ENCODE results near the gene PRDM15.

Gene PRDM15

GRCh38 chr21:41809891-41810596, 69.1 kb downstream of the PRDM15 start:
- Histone ChIP-seq H3K4me2 (ENCODE audit: low read length) (no peak overlapping the region), H4K20me1 (ENCODE audit: insufficient read depth, low read length) (no peaks in the 10 kb centered on the region), H3K36me3 (replicated peaks; ENCODE audit: low read depth, low read length) (peaks cover 3% of the 10 kb centered on the region), H3K4me1 (ENCODE audit: low read length) (no peaks in the 10 kb centered on the region), H2AFZ (ENCODE audit: low read depth, low read length) (no peak overlapping the region), H3K9ac (ENCODE audit: low read length) (no peak overlapping the region), H3K27ac (ENCODE audit: low read length) (no peak overlapping the region), H3K9me3 (ENCODE audit: insufficient read depth, low read length) (no peaks in the 10 kb centered on the region), H3K27me3 (ENCODE audit: low read depth, low read length) (no peaks in the 10 kb centered on the region), H3K79me2 (ENCODE audit: low read length) (no peaks in the 10 kb centered on the region), H3K4me3 (ENCODE audit: low read length) (no peak overlapping the region)
- TF ChIP-seq CTCF (IDR thresholded peaks at IDR 0.05; ENCODE audit: low read depth, low read length) (no peak), EZH2phosphoT487 (IDR thresholded peaks at IDR 0.05; ENCODE audit: low read depth) (no peak)

- no peak overlapping the region for H3K9ac ChIP-seq (ENCODE audit: low read length)
- H3K27ac ChIP-seq (ENCODE audit: low read length): no peak overlapping the region
- no peaks in the 10 kb centered on the region for H3K79me2 ChIP-seq (ENCODE audit: low read length)
- H2AFZ ChIP-seq (ENCODE audit: low read depth, low read length): no peak overlapping the region
- no peak for TF ChIP-seq EZH2phosphoT487 (IDR thresholded peaks at IDR 0.05; ENCODE audit: low read depth)
- no peak for TF ChIP-seq CTCF (IDR thresholded peaks at IDR 0.05; ENCODE audit: low read depth, low read length)
- no peaks in the 10 kb centered on the region for H3K9me3 ChIP-seq (ENCODE audit: insufficient read depth, low read length)
- no peak overlapping the region for H3K4me3 ChIP-seq (ENCODE audit: low read length)
- peaks cover 3% of the 10 kb centered on the region for H3K36me3 ChIP-seq (replicated peaks; ENCODE audit: low read depth, low read length)
- no peaks in the 10 kb centered on the region for H3K27me3 ChIP-seq (ENCODE audit: low read depth, low read length)
- H3K4me2 ChIP-seq (ENCODE audit: low read length): no peak overlapping the region
- H3K4me1 ChIP-seq (ENCODE audit: low read length): no peaks in the 10 kb centered on the region
- H4K20me1 ChIP-seq (ENCODE audit: insufficient read depth, low read length): no peaks in the 10 kb centered on the region
Measured at GRCh38 chr21:41808846-41809245, 70.3 kb downstream of the PRDM15 start.

GRCh38 chr21:41808094-41808493, 71.0 kb downstream of the PRDM15 start:
- no peak overlapping the region for H3K27ac ChIP-seq (ENCODE audit: low read length)
- H3K36me3 ChIP-seq (replicated peaks; ENCODE audit: low read depth, low read length): peaks cover 3% of the 10 kb centered on the region
- H3K4me2 ChIP-seq (ENCODE audit: low read length): no peak overlapping the region
- H3K79me2 ChIP-seq (ENCODE audit: low read length): no peaks in the 10 kb centered on the region
- H4K20me1 ChIP-seq (ENCODE audit: insufficient read depth, low read length): no peaks in the 10 kb centered on the region
- H3K4me1 ChIP-seq (ENCODE audit: low read length): no peaks in the 10 kb centered on the region
- no peaks in the 10 kb centered on the region for H3K27me3 ChIP-seq (ENCODE audit: low read depth, low read length)
- H3K9ac ChIP-seq (ENCODE audit: low read length): no peak overlapping the region
- H3K4me3 ChIP-seq (ENCODE audit: low read length): no peak overlapping the region
- no peak for TF ChIP-seq EZH2phosphoT487 (IDR thresholded peaks at IDR 0.05; ENCODE audit: low read depth)
- no peak for TF ChIP-seq CTCF (IDR thresholded peaks at IDR 0.05; ENCODE audit: low read depth, low read length)
- no peak overlapping the region for H2AFZ ChIP-seq (ENCODE audit: low read depth, low read length)
- no peaks in the 10 kb centered on the region for H3K9me3 ChIP-seq (ENCODE audit: insufficient read depth, low read length)

GRCh38 chr21:41806773-41807172, 72.4 kb downstream of the PRDM15 start:
- H2AFZ ChIP-seq (ENCODE audit: low read depth, low read length): no peak overlapping the region
- H3K4me1 ChIP-seq (ENCODE audit: low read length): no peaks in the 10 kb centered on the region
- H3K4me3 ChIP-seq (ENCODE audit: low read length): no peak overlapping the region
- TF ChIP-seq EZH2phosphoT487 (IDR thresholded peaks at IDR 0.05; ENCODE audit: low read depth) (no peak), CTCF (IDR thresholded peaks at IDR 0.05; ENCODE audit: low read depth, low read length) (no peak)
- H4K20me1 ChIP-seq (ENCODE audit: insufficient read depth, low read length): no peaks in the 10 kb centered on the region
- H3K9me3 ChIP-seq (ENCODE audit: insufficient read depth, low read length): no peaks in the 10 kb centered on the region
- H3K9ac ChIP-seq (ENCODE audit: low read length): no peak overlapping the region
- H3K79me2 ChIP-seq (ENCODE audit: low read length): no peaks in the 10 kb centered on the region
- H3K4me2 ChIP-seq (ENCODE audit: low read length): no peak overlapping the region
- peaks cover 3% of the 10 kb centered on the region for H3K36me3 ChIP-seq (replicated peaks; ENCODE audit: low read depth, low read length)
- H3K27ac ChIP-seq (ENCODE audit: low read length): no peak overlapping the region
- no peaks in the 10 kb centered on the region for H3K27me3 ChIP-seq (ENCODE audit: low read depth, low read length)

Measured in OCI-LY3 (cell line).